OCI-M1 (cell line): Measurements from ENCODE around the gene COL20A1.

Experiments used
- DNase-seq: peaks from one replicate; lab custom pipeline; 2025; lab: John Stamatoyannopoulos, UW

Gene COL20A1

DNA sequence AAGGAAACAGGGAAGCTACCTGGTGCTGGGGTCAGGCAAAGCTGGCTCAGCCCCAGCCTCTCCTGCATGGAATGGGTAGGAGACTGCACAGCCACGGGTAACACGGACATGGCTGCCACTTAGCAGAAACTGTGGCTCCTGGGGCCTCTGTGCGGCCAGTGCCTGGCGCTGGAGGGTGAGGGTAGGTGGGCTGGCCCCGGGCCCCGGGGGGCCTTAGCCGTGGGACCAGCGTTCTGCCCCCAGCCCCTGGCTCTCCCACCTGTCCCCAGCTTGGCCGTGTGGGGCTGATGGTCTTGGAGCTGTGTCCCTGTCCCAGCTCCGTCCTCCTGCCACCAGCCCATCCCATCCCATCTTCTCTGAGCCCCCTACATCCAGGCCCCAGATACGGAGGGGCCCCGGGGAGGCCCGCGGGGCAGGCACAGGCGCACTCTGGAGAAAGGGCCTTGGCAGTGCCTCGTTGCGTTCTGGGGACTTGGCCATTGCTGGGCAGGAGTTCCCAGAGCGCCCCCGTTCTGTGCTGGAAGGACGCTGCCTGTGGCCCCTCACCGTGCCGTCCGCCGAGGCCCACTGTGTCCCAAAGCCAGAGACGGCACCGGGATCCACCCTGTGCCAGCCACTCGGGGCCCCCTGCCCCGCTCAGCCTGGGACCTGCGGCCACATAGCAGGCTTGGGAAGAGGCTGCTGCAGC lies 56.0 kb downstream of the COL20A1 start:
- no peak for DNase-seq

DNA sequence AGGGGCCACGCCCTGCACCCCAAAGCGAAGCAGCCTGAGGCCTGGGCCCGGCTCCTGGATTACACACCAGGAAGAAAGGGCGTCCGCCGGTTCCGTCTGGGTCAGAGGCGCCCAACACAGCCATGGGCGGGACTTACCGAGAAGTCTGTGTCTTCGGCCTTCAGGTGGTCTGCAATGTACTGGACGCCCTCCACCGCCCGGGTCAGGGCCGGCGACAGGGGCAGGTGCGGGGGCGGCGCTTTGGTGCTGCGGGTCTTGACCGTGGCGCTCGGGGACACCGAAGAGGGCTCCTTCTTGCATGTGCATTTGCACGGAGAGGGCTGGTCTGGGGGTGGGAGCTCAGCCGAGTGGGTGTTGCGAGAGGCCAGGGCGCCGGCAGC lies 56.5 kb downstream of the COL20A1 start:
- no peak for DNase-seq

DNA sequence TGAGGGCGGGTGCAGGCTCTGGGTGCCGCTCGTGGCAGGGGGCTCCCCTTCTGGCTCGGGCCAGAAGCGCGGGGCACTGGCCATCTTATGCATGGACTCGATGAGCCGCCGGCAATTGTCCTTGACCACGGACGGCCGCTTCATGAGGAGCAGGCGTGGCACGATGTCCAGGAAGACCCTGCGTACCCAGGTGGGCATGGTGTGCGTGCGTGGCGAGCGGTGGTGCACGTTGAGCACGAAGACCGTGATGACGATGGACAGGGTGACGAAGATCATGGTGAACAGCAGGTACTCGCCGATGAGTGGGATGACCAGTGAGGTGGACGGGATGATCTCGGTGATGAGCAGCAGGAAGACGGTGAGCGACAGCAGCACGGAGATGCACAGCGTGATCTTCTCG lies 57.2 kb downstream of the COL20A1 start:
- no peak for DNase-seq

DNA sequence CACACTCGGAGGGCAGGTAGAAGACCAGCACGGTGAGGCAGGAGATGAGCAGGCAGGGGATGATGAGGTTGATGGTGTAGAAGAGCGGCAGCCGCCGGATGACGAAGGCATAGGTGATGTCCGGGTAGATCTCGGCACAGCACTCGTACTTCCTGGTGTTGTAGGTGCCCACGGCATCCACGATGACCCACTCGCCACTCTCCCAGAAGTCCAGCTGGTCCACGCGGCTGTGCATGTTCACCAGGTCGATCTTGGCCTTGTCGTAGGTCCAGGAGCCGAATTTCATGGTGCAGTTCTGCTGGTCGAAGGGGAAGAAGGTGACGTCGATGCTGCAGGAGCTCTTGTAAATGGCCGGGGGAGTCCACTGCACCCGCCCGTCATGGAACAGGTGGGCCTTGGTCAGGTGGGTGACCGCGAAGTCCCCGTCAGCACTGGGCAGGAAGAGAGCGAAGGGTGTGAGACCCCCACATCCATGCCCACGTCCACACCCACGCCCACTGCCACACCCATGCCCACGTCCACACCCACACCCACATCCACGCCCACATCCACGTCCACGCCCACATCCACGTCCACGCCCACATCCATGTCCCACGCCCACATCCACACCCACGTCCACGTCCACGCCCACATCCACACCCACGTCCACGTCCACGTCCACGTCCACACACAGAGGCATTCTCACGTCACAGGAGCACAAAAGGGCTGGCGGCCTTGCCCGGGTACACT lies 57.8 kb downstream of the COL20A1 start:
- no peak for DNase-seq

DNA sequence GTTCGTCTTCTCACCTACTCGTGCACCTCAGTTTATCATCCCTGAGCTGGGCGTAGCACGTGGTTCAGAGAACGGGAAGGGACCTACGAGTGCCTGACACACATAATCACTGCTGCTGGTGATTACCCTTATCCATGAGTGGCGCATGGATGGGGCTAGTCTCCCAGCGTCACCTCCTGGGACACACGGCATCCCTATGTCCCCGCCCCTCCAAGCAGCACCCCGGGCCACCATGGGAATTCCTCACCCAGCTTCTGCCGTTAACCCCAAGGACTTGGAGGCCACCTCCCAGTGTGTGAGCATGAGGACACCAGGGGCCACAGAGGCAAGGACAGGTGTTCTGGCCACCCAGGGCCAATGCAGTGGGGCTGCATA lies 58.3 kb downstream of the COL20A1 start:
- no peak for DNase-seq

DNA sequence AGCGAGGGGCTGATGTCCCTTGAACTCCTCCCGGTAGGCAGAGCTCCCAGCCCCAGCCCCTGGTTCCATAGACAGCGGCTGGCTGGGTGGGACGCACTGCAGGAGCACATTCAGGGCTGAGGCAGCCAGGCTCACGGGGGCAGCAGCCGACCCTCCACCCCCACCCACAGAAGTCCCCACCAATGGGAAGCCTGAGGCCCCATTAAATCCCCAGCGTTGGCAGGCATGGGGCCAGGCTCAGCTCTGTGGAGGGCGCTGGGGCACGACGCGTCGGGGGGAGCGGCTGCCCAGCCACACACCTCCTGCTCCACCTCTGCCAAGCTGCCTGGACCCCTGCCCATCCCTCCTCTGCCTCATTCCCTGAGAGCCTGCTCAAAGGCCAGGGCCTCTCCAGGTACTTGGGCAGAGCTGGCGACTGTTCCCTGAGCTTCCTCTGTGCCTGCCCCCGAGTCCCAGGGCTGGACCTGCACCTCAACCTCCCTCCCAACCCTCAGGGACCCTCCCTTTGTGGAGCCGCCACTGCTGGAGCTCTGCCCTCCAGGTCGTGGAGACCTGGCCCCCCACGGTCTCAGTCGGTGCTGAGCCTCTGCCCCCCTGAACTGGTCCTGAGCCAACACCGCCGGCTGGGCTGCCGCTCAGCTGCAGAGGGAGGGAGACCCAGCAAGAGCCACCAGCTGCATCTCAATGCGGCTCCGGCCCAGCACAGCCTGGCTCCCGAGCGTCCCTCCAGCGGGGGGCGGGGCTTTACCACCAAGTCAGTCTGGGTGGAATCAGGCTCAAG lies 59.0 kb downstream of the COL20A1 start:
- no peak for DNase-seq

DNA sequence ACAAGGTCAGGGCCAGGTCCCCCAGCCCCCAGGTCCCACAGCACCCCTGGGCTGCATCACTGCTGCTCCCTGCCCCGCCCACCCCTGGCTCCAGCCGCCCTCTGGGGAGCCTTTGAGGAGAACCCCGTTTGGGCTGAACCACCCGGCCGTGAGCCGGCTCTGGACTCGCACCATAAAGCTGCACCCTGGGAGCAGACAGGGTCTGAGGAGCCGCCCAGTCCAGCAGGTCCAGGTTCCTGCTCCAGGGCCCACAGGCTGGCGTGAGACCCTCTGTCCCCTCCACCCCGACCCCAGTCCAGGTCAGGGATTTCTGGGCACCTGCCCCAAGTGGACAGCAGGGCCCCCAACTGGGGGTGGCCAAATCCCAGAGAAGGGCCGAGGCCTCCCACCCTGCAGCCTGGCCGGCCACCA lies 59.8 kb downstream of the COL20A1 start:
- DNase-seq: no peak

DNA sequence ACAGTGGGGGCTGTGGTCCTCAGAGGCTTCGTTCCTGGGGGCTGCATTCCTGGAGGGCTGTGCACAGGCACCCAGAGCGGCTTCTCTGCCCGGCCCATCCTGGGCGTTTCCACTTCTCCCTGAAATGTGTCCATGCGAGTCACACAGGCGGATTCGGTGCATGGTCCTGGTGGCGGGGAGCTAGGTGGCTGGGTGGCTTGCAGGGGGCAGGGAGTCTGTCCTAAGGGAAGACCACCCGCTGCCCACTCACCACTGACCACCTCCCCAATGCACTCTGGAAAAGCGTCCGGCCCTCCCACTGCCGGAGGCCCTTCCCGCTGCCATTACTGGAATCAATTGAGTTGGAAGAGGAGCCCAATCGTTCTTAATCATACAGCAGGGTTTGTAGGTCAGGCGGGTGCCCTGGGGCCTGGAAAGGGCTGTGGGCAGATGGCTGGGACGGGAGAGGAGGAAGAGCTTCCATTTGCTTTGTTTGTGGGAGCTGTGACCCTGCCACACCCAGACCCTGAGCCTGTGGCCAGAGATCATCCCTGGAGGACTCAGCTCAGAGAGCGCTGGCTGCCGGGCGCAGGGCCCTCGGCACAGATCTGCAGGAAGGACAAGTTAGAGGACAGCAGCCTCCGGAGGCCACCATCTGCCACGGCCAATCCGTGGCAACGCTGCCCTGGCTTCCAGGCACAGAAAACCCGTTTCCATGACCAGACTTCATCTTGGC lies 61.8 kb downstream of the COL20A1 start:
- no peak for DNase-seq

DNA sequence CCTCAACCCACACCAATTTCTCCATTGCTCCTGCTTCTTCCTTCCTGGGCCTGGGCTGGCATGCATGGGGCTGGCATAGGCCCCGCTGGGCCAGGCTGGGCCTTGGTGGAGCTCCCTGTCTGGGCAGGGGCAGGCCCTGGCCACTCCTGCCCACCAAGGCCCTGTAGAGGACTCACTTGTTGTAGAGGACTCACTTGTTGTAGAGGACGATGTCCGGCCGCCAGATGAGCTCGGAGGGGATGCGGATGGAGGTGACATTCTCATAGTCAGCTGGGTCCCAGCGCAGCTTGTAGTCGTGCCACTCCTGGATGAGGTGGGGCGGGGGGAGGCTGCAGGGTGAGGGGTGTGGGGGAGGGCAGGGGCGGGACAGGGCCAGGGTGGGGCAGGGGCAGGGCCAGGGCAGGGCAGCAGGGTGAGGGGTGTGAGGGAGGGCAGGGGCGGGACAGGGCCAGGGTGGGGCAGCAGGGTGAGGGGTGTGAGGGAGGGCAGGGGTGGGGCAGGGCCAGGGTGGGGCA lies 62.9 kb downstream of the COL20A1 start:
- DNase-seq: no peak

DNA sequence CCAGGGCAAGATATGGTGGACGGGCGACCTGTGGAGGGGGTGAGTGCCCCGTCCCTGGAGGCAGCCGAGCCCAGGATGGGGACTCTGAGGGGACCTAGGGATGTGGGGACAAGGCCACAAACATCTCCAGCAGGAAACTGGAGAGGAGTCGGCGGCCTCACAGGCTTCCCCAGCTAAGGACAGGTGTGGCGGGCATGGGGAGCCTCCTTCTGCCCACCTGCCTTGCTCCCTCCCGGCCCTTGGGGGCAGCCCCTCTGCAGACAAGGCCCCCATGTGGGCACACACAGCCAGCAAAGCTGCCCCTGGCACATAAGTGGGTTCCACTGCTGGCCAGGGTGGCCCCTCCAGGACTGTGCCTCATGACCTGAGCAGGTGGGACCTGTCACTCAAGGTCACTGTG lies 63.5 kb downstream of the COL20A1 start:
- DNase-seq: no peak

DNA sequence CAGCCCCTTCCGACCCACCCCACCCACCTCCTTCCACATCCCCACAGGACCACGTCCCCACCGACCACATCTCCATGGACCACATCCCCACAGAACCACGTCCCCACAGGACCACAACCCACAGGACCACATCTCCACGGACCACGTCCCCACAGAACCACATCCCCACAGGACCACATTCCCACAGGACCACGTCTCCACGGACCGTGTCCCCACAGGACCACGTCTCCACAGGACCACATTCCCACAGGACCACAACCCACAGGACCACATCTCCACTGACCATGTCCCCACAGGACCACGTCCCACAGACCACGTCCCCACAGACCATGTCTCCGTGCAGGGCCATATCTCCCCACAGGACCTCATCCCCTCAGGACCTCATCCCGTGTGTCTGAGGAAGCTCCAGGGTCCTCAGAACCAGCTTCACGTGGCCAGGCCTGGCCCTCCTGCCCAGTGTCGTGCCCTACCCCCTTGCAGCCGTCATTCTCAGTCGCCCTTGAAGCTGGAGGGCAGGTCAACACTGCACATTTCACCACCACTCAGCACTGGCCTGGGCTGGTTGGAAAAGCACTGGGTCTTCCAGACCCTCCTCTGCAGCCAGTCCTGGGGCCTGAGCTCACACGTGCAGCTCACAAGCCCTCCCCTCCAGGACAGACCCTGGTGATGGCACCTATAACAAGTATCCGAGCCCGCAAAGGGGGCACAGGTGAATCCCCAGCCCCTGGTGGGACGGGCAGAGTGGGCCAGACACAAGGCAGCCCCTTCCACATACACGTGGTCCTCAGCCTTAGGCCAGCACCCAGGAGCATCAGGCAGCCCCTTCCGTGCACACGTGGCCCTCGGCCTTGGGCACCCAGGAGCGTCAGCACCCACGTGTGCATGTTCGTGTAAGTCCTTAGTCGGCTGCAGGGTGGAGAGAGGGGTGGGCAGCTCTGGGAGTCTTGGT lies 64.2 kb downstream of the COL20A1 start:
- no peak for DNase-seq

DNA sequence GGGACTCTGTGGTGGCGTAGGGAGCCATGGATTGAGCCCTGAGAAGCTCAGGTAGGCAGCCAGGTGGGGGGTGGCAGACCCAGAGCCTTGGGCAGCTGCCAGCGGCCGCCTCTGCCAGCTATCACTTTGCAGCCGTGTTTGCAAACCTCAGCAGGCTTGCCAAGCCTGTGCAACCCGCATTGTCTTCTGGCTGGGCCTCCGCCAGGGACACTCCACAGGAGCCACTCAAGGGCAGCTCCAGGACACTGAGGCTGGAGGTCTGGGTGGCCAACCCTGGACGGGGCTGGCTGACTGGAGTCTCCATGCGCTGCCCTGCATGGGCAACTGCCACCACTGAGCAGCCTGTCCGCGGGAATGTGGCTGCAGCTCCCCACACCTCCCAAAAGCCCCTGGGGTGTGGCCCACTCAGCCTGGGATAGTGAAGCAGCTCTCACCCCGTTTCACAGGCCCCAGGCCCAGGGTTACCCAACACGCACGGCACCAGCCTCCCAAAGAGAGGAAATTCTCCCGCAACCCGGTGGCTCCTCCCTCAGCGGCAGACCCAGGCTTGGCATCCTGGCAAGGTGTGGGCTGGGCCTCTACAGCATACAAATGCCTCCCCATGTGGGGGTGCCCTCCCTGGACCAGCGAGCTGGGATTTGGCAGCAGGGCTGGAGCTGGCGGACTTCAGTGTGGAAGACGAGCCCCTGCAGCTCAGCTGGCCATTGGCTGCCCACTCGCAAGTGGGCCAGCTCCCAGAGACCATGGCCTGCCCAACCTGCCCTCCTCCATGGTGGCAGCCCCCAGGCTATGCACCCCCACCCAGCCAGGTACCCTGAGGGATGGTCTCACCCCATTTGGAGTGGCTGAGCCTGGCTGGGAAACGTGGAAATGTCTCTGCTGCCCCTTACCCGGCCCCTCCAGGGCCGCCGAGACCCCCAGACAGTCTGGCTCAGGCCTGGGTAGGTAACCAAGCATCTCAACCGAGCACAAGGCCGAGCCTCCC lies 65.2 kb downstream of the COL20A1 start:
- no peak for DNase-seq

DNA sequence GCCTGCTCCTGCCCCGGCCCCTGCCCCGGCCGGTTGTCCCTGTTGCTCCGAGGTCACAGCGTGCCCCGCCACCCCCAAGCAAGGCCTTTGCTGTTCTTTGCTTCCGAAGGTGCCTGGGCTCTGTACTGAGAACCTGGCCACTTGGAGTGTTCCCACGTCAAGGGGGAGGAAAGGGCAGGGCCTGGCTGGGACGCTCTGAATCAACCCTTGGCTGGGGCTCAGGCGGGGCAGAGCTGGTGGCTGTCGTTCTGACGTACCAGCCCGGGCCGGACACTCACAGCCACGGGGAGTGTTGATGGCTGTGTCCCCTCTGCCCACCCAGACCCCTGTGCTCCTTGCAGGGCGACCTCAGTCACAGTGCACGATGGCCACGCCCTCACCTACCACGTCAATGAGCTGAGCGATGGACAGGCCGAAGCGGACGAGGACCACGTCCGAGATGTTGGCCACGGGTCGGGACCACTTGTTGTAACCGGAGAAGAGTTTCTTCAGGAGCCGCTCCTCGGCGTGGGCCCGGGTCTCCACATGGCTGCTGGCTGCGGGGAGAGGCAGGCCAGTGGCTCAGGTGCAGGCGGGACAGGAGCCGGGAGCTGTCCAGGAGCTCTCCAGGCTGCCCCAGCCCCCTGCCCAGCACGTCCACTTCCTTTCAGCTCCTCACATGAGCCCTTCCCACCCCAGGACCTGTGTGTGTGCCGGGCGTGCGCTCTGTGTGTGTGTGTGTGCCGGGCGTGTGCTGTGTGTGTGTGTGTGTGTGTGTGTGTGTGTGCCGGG lies 66.4 kb downstream of the COL20A1 start:
- no peak for DNase-seq

DNA sequence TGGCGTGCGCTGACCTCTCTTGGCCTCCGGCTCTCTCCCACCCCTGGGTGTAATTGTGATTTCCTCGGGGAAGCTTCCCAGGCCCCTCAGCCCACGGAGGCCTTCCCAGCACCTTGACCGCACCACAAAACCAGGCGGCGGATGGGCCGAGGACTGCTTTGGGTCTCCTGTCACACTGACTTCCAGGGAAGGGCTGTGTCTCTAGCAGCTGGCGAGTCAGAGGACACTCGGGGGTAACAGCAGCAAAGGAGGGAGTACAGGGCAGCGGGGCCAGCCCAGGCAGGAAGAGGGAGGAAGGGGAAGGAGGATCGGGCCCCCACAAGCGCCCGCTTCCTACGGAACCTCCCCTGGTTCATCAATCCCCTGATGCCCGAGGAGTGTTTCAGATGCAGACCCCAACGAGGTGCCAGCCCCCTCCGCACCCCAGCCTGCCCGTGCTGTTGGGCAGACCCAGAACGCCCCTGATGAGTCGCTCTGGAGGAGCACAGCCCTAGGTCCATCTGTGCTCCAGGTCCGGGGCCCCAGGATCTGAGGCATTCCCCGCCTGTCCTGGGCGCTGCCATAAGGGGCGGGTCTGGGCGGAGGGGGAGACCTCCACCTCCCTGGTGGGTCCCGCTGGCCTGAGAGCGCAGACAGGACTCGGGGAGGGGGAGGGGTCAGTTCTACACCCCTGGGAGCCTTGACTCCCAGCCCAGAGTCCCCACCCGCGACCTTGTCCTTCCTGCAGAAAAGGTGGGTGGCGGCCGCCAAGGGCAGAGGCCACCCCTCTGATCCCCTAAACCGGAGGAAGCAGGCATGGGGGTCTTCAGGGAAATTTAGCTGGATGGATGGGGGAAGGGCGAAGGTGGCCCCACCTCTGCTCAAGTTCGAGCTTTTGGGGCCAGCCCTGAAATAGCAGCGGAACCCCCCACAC lies 67.2 kb downstream of the COL20A1 start:
- no peak for DNase-seq

DNA sequence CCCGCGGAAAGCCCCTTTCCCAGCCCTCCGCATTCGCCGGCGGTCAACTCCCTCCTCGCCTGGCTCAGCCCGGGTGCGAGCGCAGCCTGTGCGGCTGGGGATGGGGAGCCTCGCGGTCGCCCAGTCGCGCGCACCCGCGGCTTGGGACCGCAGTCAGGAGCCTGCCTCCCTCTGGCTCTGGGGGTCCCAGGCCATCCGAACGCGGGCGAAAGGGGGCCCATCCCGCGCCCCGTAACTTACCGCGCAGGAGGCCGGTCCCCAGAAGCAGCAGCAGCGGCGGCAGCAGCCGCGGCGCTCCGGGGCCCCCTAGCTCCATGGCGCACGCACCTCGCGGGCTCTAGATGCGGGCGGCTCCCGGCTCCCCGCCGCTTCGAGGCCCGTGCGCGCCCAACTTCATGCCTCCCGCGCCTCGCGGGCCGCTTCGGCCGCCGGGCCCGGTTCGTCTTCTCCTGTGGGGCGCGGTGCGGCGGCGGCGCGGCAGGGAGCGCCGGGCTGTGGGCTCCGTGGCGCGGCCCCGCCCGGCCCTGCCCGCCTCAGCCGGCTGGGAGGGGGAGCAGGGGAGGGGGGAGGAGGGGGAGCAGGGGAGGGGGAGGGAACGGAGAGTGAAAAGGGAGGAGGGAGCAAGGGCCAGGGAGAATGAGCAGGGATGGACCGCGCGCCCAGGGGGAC lies 68.0 kb downstream of the COL20A1 start, which contains the start of gene CHRNA4:
Gene CHRNA4, minus strand, starts transcription at position 500 of the 669 bp plus-strand sequence. Its CDS starts 184 bp downstream, at position 316.
- DNase-seq: no peak

DNA sequence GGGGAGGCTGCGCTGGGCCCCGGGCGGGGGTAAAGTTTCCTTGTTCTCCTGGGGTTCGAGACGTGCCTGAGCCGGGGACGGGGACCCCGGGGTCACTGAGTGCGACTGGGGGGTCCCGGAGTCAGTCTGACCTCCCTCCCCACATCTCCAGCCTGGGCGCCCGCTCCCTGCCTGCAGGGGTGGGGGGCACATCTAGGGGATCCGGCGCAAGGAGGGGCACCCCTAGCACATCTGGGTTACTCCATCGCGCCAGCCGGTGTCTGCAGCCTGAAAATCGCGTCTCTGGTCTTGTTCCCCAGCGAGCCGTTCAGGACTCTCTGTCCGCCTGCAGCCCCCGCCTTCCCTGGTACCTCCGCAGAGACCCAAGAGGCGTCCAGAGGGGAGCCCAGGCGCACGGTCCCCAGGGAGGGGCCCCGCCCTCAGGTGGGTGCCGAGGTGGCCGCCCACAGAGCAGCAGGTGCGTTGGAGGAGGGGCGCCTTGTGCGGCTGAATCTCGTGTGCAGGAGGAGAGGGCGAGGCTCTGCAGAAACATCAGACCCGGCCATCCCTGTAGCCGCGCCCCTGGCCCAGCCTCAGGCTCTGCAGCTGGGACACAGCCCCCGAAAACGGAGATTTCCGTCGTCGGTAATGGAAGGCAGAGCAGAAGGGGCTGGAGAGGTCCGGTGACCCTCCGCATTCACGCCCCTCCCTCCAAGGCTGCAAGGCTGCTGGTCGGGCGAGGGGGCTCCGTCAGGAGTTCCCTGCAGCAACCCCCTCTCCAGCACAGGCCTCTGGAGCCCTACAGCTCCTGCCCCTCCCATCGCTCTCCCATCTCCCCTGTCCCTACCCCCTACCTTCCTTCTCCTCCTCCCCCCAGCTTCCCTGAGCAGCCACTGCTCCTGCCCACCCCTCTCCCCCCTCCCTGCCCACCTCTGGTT lies 68.8 kb downstream of the COL20A1 start:
- DNase-seq: no peak
